ENCODE data around the gene SRSF5. TPM values are rescaled to one million over a fixed set of nuclear protein-coding genes. Genes with fewer than 3 reads are reported as not detected.
"Not testable (repeated sequence)": the region's sequence is repeated elsewhere in the genome, so short reads cannot be mapped to it uniquely, and the experiment has no call there.

SRSF5 gene
- total RNA-seq (2014; rRNA removed; shearing (Covaris generic)): 93.3 and 126 TPM in 2 replicates

GRCh38 chr14:69766984-69767368 is at the start of gene SRSF5:
TSS of gene SRSF5 (plus strand) at chr14:69767142. CDS start at chr14:69768157, 1,015 bp downstream.
- DNase-seq (ENCODE audit: low spot score): peak; percentile 86

DNA sequence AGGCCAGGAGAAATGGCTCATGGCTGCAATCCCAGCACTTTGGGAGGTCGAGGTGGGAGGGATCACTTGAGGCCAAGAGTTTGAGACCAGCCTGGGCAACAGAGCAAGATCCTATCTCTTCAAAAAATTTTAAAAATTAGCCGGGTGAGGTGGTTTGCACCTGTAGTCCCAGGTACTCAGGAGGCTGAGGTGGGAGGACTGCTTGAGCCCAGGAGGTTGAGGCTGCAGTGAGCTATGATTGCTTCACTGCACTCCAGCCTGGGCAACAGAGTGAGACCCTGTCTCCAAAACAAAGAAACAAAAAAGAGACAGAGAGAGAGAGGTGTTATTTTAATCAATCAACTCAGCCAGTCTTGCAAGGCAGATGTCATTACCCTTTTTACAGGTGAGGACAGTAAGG is 48.3 kb upstream of the SRSF5 start:
- not testable (repeated sequence) for DNase-seq (ENCODE audit: low spot score)

DNA sequence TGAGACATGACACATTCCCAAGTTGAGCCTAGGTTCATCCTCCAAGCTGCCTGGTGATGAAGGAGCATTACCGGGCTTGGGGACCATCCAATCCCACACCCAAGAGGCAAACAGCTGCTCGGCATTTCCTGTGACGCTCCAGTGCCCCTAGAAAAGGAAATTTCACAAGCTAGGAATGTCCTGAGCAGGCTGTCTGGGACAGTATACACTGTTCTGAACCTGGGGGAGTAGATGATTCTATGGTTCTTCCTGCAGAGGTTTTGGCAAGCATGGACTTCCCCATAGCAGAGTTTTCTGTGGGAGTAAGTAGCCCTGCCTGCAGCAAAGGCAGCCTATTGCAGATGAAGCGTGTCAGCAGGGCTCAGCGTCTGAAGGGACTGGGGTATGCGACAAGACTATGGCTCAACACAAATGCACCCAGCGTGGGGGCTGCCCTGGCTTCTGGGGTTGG is 47.4 kb upstream of the SRSF5 start:
- no peak for DNase-seq (ENCODE audit: low spot score)

DNA sequence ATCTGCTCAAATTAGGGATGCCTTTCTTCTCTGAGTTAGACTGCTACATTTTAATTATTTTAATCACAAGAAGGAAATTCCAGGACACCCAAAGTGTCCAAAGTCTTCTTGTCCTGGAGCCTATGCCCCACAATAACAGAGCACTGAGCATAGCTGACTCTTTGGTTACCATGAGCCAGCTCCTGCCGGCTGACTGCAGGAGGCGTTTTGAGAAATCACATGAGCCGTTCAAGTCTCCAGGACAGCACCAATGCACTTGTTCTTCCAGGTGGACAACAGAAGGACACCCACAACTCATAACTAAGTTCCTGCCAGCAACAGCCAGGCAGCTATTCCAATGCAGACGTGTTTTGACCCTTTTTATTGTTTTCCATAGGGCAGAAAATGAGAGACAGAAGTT is 46.0 kb upstream of the SRSF5 start:
- no peak for DNase-seq (ENCODE audit: low spot score)

GRCh38 chr14:69726761-69727511 is 40.0 kb upstream of the SRSF5 start:
- DNase-seq (ENCODE audit: low spot score): peak; percentile 68

DNA sequence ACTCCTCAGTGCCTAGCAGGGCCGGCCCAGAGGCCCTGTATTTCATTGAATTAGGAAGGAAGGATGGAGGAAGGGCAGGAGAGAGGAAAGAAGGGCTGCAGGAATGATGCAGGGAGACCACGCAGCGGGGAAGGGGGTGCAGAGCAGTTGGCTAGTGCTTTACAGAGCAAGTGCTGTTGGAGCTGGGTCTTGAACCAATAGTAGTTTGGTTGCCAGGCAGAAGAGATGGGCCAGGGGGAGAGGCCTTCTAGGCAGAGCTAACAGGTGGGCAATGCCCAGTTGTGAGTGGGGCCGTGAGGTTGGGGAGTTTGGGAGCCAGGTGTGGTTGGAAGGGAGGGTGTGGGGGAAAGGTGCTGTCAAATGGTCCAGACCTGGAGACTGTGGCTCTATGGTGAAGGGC is 39.1 kb upstream of the SRSF5 start:
- DNase-seq (ENCODE audit: low spot score): no peak

DNA sequence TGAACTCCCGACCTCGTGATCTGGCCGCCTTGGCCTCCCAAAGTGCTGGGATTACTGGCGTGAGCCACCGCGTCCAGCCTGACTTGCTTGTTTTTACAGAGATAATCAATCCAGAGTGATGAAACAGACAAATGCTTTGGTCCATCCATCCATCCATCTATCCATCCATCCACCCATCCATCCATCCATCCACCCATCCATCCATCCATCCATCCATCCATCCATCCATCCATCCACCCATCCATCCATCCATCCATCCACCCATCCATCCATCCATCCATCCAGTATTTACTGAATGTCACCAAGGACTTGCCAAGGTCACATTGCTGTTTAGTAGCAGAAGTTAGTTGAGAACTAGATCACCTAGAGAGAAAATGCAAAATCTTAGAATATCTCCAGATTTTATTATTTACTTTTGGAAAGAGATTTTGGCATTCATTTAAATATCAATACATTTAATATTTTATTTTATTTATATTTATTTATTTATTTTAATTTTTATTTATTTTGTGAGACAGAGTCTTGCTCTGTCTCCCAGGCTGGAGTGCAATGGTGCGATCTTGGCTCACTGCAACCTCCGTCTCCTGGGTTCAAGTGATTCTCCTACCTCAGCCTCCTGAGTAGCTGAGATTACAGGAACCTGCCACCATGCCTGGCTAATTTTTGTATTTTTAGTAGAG is 34.9 kb upstream of the SRSF5 start:
- DNase-seq (ENCODE audit: low spot score): not testable (repeated sequence)

DNA sequence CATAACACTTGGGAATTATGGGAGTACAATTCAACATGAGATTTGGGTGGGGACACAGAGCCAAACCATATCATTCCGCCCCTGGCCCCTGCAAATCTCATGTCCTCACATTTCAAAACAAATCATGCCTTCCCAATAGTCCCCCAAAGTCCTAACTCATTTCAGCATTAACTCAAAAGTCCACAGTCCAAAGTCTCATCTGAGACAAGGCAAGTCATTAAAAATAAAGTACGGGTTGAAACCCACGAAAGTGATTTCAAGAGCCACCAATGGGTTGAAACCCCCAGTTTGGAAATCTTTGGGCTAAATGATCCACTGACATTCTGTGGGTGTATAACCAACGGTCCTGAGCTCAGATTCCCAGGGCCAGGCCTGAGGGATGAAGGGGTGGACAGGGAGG is 30.5 kb upstream of the SRSF5 start:
- DNase-seq (ENCODE audit: low spot score): not testable (repeated sequence)

GRCh38 chr14:69741055-69741454 is 25.9 kb upstream of the SRSF5 start:
- peak; percentile 28 for DNase-seq (ENCODE audit: low spot score)

- DNase-seq (ENCODE audit: low spot score): peak; percentile 67
These were observed 17.0 kb upstream of the SRSF5 start for GRCh38 chr14:69749956-69750355.

DNA sequence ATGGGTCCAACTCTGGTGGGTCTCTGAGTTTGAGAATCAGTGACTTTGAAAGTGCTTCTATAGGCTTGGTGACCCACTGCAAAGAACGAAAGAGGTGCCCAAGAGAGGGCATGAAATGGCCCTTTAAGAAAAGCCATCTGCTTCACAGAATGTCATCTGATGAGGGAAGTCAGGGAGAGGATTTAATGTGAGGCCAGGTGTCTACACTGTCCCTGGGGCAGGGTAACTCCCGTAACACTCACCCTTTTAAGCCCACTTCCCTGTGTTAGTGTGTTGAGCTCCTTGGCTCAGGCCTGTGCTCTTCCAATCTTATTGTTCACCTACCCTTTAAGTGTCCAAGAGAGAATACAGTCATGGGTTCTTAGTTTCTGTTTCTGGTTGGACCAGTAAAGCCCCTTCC is 16.4 kb upstream of the SRSF5 start:
- no peak for DNase-seq (ENCODE audit: low spot score)

DNA sequence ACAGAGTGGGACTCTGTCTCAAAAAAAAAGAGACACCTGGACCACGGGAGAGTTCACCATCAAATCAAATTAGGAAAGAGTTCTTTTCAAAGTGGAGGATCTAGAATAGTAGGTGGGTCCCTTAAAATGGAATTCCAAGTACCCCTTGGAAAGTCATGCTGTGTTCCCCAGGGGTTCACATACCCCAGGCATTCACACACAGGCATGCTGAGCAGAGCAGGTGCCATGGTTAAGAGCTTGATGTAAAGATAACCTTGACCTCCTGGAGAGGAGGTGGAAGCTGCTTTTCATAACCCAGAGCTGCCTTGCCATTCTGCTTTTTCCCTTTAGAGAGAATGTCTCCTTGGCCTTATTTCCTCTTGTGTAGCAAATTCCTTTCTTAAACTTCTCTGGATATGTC is 14.2 kb upstream of the SRSF5 start:
- DNase-seq (ENCODE audit: low spot score): no peak

DNA sequence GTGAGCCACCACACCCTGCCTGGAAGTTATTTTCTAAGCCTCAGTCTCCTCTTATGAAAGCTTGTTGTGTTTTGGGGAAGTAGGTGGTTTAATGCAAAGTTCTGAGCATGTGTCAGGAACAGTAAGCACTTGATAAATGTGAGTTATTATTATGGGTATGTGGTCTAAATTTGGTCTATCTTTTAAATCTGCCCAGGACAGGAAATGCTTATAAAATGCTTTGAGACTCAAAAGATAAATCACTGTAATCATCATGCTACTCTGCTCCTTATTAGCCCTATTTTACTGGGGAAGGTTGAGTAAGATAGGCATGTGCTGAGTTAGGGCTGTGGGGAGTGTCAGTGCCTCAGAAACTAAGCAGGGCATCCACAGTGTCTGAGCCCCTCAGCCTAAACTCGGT is 13.1 kb upstream of the SRSF5 start:
- no peak for DNase-seq (ENCODE audit: low spot score)

GRCh38 chr14:69754487-69754886 is 12.5 kb upstream of the SRSF5 start:
- DNase-seq (ENCODE audit: low spot score): no peak

- no peak for DNase-seq (ENCODE audit: low spot score)
These were observed 11.6 kb upstream of the SRSF5 start for GRCh38 chr14:69755296-69755695.

- no peak for DNase-seq (ENCODE audit: low spot score)
These were observed 11.2 kb upstream of the SRSF5 start for GRCh38 chr14:69755784-69756183.

DNA sequence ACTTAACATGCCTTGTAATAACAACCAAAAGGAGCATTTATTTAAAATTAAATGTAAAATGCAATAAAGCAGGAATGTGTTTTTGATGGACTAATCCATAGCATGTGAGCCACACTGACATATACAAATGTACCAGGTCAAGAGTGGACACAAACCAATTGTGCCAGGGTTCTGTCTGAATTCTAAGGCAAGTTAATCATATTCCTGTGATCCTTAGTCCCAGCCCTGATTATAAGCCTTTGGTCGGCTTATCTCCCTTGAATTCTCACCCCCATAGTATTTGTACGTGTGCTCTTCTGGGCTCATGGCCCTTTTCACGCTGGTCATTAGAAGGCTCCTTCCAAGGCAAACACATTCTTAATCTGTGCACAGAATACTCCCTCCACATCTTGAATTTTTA is 10.6 kb upstream of the SRSF5 start:
- DNase-seq (ENCODE audit: low spot score): no peak

GRCh38 chr14:69760810-69761209 is 6.1 kb upstream of the SRSF5 start:
- DNase-seq (ENCODE audit: low spot score): no peak

- no peak for DNase-seq (ENCODE audit: low spot score)
These were observed 3.0 kb upstream of the SRSF5 start for GRCh38 chr14:69763761-69764510.

- DNase-seq (ENCODE audit: low spot score): peak; percentile 81
These were observed 542 bp downstream of the SRSF5 start for GRCh38 chr14:69767369-69767999.

DNA sequence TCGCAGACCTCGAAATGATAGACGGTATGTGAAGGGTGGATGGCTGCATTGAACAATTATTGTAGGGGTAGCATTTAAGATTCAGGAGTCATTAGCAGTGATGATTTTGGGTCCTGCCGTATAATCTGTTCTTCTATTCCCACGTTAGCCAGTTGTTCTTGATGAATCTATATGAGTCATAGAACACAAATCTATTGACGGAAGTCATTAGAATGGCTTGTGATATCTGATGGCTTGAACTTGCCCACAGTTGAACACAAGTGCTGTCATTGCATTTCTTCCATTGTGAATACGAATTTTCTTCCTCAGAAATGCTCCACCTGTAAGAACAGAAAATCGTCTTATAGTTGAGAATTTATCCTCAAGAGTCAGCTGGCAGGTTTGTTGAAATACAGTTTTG is 1.9 kb downstream of the SRSF5 start:
- DNase-seq (ENCODE audit: low spot score): no peak

DNA sequence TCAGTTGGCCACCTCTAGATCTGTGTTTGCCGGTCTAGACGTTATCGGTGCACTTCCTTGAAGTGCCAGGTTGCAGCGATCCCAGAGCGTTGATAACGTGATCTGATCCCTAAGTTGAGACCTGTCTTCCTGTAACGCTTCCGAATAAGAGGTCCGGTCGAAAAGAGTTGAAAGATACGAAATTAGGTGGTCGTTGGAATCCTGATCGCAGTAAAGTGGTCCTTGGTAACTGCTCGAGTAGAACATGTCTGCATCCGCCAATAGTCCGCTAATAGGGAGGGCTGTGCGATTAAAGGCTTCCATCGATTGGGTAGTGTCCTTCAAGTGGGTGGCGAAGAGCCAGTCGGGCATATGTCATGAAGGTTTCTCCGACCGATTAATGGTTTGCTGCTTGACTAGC is 2.7 kb downstream of the SRSF5 start:
- DNase-seq (ENCODE audit: low spot score): no peak

Data from HT-29 (cell line).